Right lobe of liver (tissue), 6 donors: ENCODE data around the gene GALNT2. TPM values are rescaled to one million over a fixed set of nuclear protein-coding genes. Genes with fewer than 3 reads are reported as not detected.

Experiments
- ATAC-seq, 4 donors: fragments of 200-7000 bp; cut with Tn5 transposase; one replicate each; pipeline ENCODE4 v1.9.1; 2020; ENCODE audit warnings: mild to moderate bottlenecking in 4 of 4, moderate library complexity in 4 of 4
- DNase-seq, 3 donors: peaks; one replicate each; pipeline ENCODE4 v3.0.0-alpha.2; 2020
- H3K27ac ChIP-seq, 3 donors: fragments of 200-600 bp; one replicate each; pipeline ENCODE4 v1.8.0; 2022
- H3K27me3 ChIP-seq, 2 donors: fragments of 200-600 bp; one replicate each; pipeline ENCODE4 v1.8.0; 2022
- H3K36me3 ChIP-seq, 4 donors: fragments of 200-600 bp; sonication (generic) in 1 of 4; one replicate each; pipeline versions ENCODE4 v1.5.1 to v1.8.0; 2017 to 2022; ENCODE audit warnings: control low read depth in 1 of 4
- H3K4me1 ChIP-seq, 4 donors: fragments of 200-600 bp; sonication (generic) in 1 of 4; one replicate each; pipeline versions ENCODE4 v1.5.1 to v1.8.0; 2017 to 2022; ENCODE audit warnings: control low read depth in 1 of 4
- H3K4me3 ChIP-seq, 3 donors: fragments of 200-600 bp; one replicate each; pipeline ENCODE4 v1.8.0; 2022
- H3K9me3 ChIP-seq, 4 donors: fragments of 200-600 bp; sonication (generic) in 1 of 4; one replicate each; pipeline versions ENCODE4 v1.5.1 to v1.8.0; 2017 to 2022; ENCODE audit warnings: control low read depth in 1 of 4
- POLR2A ChIP-seq: fragments of 450-650 bp; IDR thresholded peaks from one replicate; pipeline ENCODE4 v1.6.1; 2017; ENCODE audit warnings: antibody characterized with exemption, mild to moderate bottlenecking
- WGBS: methylation state at CpG from one replicate; pipeline ENCODE4 v1.1.6; 2018; ENCODE audit warnings: low coverage, low lambda C conversion rate; ENCODE audit not compliant: insufficient coverage; ENCODE audit errors: missing lambda C conversion rate; 5-methylcytosine and 5-hydroxymethylcytosine counted together
- intact Hi-C, 2 donors: fragments of 100-400 bp; cut with DNase I; formaldehyde crosslinking; loops; one replicate each; pipeline versions ENCODE4 v1.11.2 to v1.14.1; 2022
- total RNA-seq, 6 experiments: library from RNA; depleted of rRNA in 2 of 6; stranded (reverse); fragments of >200 nt in 2 of 6; fragmentation: NEBNext Ultra II Directional in 3 of 6; extraction: Animal tissue kit (Norgen Biotek cat#: 25700) in 3 of 6; gene quantifications; one replicate each; pipeline versions ENCODE4 v1.1.0 to v1.2.4, GENCODE V29; 2016 to 2023
- TF ChIP-seq, protein P1 (sequence below), 4 donors: fragments of 200-600 bp in 3 of 4; fragments of 450-650 bp in 1 of 4; IDR thresholded peaks; one replicate each; pipeline versions ENCODE4 v1.5.1 to v1.8.0; 2016 to 2022; ENCODE audit warnings: antibody characterized with exemption in 4 of 4, mild to moderate bottlenecking in 2 of 4
- donor health status: DM: no; HTN: yes; CAD: no.
- donor health status: DM: no; HTN: no; CAD: no.
- donor health status: DM: no; HTN: no; CAD: no.
- donor health status: DM: no; HTN: yes; CAD: no.
- donor health status: DM: no; HTN: yes; CAD: no.

Gene GALNT2
- total RNA-seq, 6 experiments from 2014 or later: 58.0 to 152 (median 131) TPM

DNA sequence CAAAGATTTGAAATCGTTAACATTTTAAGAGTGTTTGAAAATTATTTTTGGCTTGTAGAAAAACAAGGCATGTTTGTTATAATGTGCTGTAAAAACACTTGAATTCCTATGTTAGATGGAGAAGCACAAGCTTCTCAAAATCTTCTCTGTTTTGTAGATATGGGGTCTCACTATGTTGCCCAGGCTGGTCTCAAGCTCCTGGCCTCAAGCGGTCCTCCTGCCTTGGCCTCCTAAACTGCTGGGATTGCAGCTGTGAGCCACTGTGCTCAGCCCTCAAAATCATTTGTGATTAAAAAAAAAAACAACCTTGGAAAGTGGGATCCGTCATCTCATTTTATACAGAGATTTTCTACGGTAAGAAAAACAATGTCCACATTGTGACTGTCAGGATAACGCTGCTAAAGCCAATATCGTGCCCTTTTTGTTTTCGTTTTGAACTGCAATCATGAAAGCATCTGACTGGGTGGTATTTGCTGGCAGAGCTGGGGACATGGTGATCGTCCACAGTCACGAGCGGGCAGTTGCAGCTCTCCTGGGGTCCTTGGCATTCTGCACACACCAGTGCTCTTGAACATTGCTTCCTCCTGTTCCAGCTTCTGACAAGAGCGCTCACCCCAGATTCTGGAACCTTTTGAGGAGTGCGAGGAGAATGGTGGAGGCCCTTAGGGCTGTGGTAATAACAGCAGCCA lies 246.6 kb downstream of the GALNT2 start:
- 84% methylated on average over 5 of the region's 12 CpGs for WGBS
- H3K4me1 ChIP-seq: peaks cover 0 to 8% (median 3%) of the 10 kb centered on the region in 4 donors
- ATAC-seq (no peak), DNase-seq (peak in 1 of 3 donors; percentile 36)
- intact Hi-C loops: no loop called here
- H3K4me3 ChIP-seq: no peak overlapping the region
- H3K36me3 ChIP-seq: no peaks in the 10 kb centered on the region
- H3K27me3 ChIP-seq: no peaks in the 10 kb centered on the region
- no peak overlapping the region for H3K27ac ChIP-seq
- no peaks in the 10 kb centered on the region for H3K9me3 ChIP-seq
- TF ChIP-seq, protein P1, sequence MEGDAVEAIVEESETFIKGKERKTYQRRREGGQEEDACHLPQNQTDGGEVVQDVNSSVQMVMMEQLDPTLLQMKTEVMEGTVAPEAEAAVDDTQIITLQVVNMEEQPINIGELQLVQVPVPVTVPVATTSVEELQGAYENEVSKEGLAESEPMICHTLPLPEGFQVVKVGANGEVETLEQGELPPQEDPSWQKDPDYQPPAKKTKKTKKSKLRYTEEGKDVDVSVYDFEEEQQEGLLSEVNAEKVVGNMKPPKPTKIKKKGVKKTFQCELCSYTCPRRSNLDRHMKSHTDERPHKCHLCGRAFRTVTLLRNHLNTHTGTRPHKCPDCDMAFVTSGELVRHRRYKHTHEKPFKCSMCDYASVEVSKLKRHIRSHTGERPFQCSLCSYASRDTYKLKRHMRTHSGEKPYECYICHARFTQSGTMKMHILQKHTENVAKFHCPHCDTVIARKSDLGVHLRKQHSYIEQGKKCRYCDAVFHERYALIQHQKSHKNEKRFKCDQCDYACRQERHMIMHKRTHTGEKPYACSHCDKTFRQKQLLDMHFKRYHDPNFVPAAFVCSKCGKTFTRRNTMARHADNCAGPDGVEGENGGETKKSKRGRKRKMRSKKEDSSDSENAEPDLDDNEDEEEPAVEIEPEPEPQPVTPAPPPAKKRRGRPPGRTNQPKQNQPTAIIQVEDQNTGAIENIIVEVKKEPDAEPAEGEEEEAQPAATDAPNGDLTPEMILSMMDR (IDR thresholded peaks at IDR 0.05): no peak
- no peak for TF ChIP-seq POLR2A

DNA sequence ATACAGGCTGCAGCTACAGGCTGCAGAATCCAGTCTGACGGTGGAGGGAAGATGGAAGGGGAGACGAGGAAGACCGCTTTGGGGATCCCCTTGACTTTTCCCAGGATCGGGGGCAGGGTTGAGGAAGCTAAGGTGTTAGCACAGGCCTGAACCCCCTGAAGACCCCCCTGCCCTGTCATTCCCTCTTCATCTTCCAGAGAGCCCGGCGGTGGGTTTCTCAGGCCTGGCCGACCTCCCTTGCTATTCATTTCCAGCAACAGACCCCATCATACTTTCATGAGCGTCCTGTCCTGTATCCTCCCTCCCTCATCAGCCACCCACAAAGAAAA lies 247.1 kb downstream of the GALNT2 start:
- Histone ChIP-seq H3K4me1 (peaks cover 0 to 11% (median 3%) of the 10 kb centered on the region in 4 donors), H3K27ac (no peak overlapping the region), H3K4me3 (no peak overlapping the region), H3K36me3 (no peaks in the 10 kb centered on the region), H3K9me3 (no peaks in the 10 kb centered on the region), H3K27me3 (no peaks in the 10 kb centered on the region)
- DNase-seq: no peak
- no peak for ATAC-seq
- intact Hi-C loops: no loop called here
- TF ChIP-seq, protein P1 (IDR thresholded peaks at IDR 0.05): no peak
- no peak for TF ChIP-seq POLR2A
- WGBS: 81% methylated on average over 4 of the region's 8 CpGs

DNA sequence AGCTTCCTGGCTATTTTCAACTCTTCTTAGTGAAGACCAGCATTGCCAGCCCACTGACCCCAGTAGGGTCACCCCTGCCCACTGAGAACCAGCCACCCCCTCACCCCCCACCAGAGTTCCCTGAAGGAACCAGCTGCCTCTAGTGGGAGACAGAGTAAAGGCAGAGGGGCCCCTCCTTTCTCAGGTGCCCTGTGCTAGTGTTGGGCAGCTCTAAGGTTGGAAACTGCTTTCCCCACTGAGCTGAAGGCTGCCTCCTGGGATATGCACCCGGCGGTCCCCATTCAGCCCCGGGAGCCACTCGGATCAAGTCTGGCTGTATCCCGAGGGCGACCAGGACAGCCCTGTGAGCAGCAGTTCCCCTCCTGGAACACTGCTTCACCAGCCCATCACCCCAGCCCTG lies 248.1 kb downstream of the GALNT2 start:
- H3K36me3 ChIP-seq: no peaks in the 10 kb centered on the region

DNA sequence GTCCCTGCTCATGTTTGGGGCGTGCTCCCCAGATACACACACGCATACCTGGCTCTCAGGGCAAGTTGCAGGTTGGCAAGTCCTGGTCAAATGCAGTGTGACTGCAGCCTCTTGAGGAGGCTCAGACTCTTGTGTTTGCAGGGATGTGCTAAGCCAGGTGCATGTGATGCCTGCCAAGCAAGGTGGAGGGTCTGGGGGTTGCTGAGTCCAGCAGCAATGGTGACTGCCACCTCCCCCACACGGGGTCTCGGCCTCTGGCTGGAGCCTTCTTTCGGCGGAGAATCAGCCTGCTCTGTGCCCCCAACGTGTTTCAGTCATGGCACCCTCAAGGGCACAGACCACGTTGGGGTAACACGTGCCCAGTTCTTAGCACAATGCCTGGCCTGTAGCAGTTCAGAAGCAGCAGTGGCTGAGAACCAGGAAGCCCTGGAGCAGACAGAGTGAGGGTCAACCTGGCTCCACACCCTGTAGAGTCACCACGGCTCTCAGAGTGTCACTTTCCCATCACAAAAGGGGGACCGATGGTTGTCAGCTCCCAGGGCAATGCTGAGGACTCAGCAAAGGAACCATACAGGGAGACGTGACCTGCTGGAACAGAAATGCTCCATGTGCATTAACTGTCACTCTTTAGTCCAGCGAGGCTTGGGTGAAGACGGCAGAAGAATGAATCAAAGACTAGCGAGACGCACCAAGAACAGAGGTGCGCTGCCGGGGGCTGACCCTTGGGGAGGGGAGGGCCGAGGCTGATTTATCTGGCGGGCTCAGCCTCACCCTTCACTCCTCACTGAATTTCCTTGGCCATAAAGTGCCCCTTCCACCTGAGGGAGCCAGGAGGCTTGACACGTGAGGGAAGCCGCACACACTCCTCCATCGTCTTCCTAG lies 250.1 kb downstream of the GALNT2 start:
- no peaks in the 10 kb centered on the region for H3K9me3 ChIP-seq

More for the DNA sequence above, 248.1 kb downstream of the GALNT2 start:
- no CpG with 5 or more reads among the region's 6 CpGs for WGBS
- no peak overlapping the region for H3K27ac ChIP-seq
- ATAC-seq (no peak), DNase-seq (no peak)
- no peak overlapping the region for H3K4me3 ChIP-seq
- H3K27me3 ChIP-seq: no peaks in the 10 kb centered on the region
- TF ChIP-seq, protein P1 (IDR thresholded peaks at IDR 0.05): no peak
- no peak for TF ChIP-seq POLR2A
- H3K4me1 ChIP-seq: peaks cover 0 to 11% (median 3%) of the 10 kb centered on the region in 4 donors
- no peaks in the 10 kb centered on the region for H3K9me3 ChIP-seq
- intact Hi-C loops: no loop called here

More for the DNA sequence above, 250.1 kb downstream of the GALNT2 start:
- Histone ChIP-seq H3K36me3 (no peaks in the 10 kb centered on the region), H3K27me3 (no peaks in the 10 kb centered on the region), H3K4me1 (peaks cover 0 to 11% (median 3%) of the 10 kb centered on the region in 4 donors), H3K4me3 (no peak overlapping the region), H3K27ac (no peak overlapping the region)
- no peak for TF ChIP-seq POLR2A
- TF ChIP-seq, protein P1 (IDR thresholded peaks at IDR 0.05): no peak
- DNase-seq: no peak
- intact Hi-C loops: no loop called here
- 91% methylated on average over 8 of the region's 23 CpGs for WGBS
- ATAC-seq: no peak
